Neural progenitor cell (in vitro differentiated cells): ENCODE results near the gene MCM8.

Source experiments
- CTCF ChIP-seq: fragments of 200-600 bp; sonication (generic); IDR thresholded peaks from 2 replicates; pipeline ENCODE4 v1.5.1; 2017; ENCODE audit warnings: antibody characterized with exemption, mild to moderate bottlenecking
- EZH2 ChIP-seq: fragments of 200-600 bp; sonication (generic); IDR thresholded peaks from 2 replicates; pipeline ENCODE4 v1.6.1; 2017; ENCODE audit warnings: antibody characterized with exemption, mild to moderate bottlenecking, moderate library complexity
- EZH2phosphoT487 ChIP-seq: fragments of 200-600 bp; sonication (generic); IDR thresholded peaks from 2 replicates; pipeline ENCODE4 v1.6.1; 2017; ENCODE audit warnings: antibody characterized with exemption

DNA sequence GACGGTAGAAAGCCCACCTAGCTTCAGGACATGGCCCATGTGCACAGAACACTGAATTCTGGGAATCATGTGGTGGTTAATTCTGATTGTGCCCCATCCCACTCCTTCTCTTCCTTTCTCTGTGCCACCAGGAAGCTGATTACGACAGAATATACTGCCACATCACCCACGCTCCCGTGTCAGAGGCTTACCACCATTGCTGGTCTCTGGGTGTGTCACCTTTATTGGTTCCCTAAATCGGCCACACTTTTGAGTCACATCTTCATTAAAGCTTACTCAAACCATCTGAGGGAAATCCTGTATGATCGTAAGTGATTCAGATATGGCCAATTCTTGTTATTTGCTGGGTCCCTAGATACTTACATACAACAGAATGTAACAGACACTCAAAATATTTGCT lies 3.2 kb upstream of the MCM8 start:
- TF ChIP-seq CTCF: no peak
- no peak for TF ChIP-seq EZH2
- TF ChIP-seq EZH2phosphoT487: no peak
